ENCODE data around the gene TSG101. TPM values are rescaled to one million over a fixed set of nuclear protein-coding genes. Genes with fewer than 3 reads are reported as not detected.

The TSG101 gene, protein sequence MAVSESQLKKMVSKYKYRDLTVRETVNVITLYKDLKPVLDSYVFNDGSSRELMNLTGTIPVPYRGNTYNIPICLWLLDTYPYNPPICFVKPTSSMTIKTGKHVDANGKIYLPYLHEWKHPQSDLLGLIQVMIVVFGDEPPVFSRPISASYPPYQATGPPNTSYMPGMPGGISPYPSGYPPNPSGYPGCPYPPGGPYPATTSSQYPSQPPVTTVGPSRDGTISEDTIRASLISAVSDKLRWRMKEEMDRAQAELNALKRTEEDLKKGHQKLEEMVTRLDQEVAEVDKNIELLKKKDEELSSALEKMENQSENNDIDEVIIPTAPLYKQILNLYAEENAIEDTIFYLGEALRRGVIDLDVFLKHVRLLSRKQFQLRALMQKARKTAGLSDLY
- total RNA-seq (10 to 100 TPM; 42.5 to 45.7 TPM), polyA plus RNA-seq (10 to 100 TPM; 31.8 to 58.7 (median 35.8) TPM), total RNA-seq (14.6 to 44.8 (median 29.0) reads per million in 6 experiments)

DNA sequence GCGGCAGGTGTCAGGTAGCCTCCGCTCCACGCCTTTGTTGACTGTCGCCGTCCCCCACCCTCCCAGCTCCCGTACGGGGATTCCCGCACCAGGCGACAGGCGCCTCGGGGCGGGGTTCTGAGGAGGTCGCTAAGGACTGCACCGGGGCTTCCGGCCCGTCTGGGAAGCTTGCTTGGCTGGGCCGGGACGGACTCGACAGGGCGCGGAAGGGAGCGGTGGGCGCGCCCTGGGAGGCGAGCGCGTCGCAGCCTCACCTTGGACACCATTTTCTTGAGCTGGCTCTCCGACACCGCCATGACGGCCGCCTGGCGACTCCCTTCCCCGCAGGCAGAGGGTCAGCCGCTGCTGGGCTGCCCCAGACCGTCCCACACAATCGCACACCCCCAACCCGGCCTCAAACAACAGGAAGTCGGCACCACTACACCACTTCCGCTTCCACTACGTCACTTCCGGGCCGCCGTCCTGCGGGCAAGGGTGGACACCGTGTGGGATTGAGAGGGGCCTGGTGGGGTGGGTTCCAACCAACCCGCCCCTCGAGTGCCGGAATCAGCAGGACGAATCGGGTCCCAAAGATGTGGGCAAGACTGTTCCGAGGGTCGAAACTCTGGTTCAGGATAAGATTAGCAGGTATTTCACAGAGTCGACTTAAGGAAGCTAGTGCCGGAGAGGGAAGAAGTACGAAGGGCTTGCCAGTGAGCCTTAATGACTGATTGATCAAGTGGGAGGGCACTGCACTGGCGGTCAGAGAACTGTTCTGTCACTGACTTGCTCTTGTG is at the start of gene TSG101:
Gene TSG101, minus strand, starts transcription at position 422 of the 776 bp plus-strand sequence. Its CDS starts 126 bp downstream, at position 296.
- Mint-ChIP-seq H3K4me1 (peaks cover 27 to 62% (median 54%) of the 10 kb centered on the region in 4 donors), H3K36me3 (peaks cover 5 to 23% (median 6%) of the 10 kb centered on the region in 3 donors), H3K9me3 (peaks cover 0 to 3% (median 0%) of the 10 kb centered on the region in 9 donors), H3K27me3 (peaks cover 0 to 3% (median 0%) of the 10 kb centered on the region in 5 donors), H3K4me3 (peak within 1 kb of the TSS; percentile 98 to 100 (median 99)), H3K27ac (peak within 1 kb of the TSS; percentile 100)
- DNase-seq (peak; percentile 83 to 99 (median 90)), ATAC-seq (peak; percentile 85 to 86)
- POLR2A ChIA-PET = interaction anchor here (0.6 to 2.7 kb wide), 19 partner anchors 9 to 514 kb away, joined by 3 to 35 read pairs (median 5); partner anchors contain the start of genes GTF2H1, HPS5, LDHA and SERGEF

DNA sequence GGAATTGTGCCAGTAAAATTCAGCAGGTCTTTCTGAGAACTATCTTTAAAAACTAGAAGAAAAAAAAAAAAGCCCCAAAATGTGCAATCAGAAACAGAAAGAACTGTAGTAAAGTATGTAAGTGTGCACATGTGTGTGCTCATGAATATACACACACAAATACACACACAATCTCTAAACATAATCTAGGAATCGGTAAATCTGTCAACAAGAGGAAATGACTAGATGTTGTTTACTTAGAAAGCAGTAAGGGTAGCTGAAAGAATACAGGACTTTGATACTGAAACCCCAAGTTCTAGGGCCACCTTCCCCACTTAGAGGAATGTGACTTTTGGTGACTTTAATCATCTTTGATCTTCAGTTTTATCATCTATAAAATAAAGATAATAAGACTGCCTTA is 48.6 kb upstream of the TSG101 start:
- H3K9me3 Mint-ChIP-seq = no peaks in the 10 kb centered on the region
- H3K27me3 Mint-ChIP-seq = no peaks in the 10 kb centered on the region
- POLR2A ChIA-PET = no interaction called here
- DNase-seq (no peak), ATAC-seq (no peak)
- peaks cover 0 to 6% (median 2%) of the 10 kb centered on the region in 4 donors for H3K4me1 Mint-ChIP-seq
- no peak overlapping the region for H3K4me3 Mint-ChIP-seq
- H3K36me3 Mint-ChIP-seq = peaks cover 0 to 56% (median 12%) of the 10 kb centered on the region in 3 donors
- H3K27ac Mint-ChIP-seq = peak overlapping the region in 1 of 10 donors; percentile 17

DNA sequence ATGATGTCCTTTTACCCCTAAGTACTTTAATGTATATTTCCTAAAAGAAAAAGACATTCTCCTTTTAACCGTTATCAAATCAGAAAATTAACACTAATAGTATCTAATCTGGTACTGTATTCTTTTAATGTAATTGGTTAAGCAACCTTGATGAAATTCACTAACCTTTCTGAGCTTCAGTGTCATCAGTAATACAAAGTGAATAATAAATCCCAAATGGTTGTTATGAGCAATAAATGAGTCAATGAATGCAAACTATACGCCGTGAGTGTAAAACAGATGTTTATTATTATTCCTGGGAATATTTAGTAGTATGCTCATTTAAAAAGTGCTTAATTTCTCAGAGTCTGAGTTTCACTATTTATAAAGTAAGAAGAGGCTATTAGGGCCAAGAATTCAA is 40.3 kb upstream of the TSG101 start:
- H3K27me3 Mint-ChIP-seq = no peaks in the 10 kb centered on the region
- no peak overlapping the region for H3K4me3 Mint-ChIP-seq
- peaks cover 0 to 45% (median 6%) of the 10 kb centered on the region in 3 donors for H3K36me3 Mint-ChIP-seq
- POLR2A ChIA-PET = no interaction called here
- H3K9me3 Mint-ChIP-seq = no peaks in the 10 kb centered on the region
- H3K27ac Mint-ChIP-seq = peak overlapping the region in 1 of 10 donors; percentile 56
- peaks cover 0 to 1% (median 0%) of the 10 kb centered on the region in 4 donors for H3K4me1 Mint-ChIP-seq
- ATAC-seq (no peak), DNase-seq (no peak)

DNA sequence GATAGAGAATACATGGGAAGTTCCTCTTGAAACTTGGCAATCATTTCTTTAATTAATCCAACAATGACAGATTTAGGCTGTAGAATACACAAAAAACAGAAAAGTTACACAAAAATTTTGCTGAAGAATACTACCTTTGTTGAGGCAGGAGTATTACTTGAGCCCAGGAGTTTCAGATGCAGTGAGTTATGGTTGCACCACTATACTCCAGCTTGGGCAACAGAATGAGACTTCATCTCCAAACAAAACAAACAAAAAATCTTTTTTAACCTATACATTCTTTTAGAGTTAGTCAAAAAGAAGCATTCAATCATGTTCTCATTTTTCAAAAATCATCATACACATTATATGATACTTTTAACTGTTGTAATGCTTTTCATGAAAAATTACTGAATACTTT is 39.7 kb upstream of the TSG101 start:
- no peaks in the 10 kb centered on the region for H3K9me3 Mint-ChIP-seq
- H3K36me3 Mint-ChIP-seq = peaks cover 0 to 39% (median 6%) of the 10 kb centered on the region in 3 donors
- POLR2A ChIA-PET = no interaction called here
- no peak for DNase-seq
- H3K27ac Mint-ChIP-seq = no peak overlapping the region
- ATAC-seq = no peak
- no peak overlapping the region for H3K4me3 Mint-ChIP-seq
- H3K4me1 Mint-ChIP-seq = peaks cover 0 to under 1% (median 0%) of the 10 kb centered on the region in 4 donors
- no peaks in the 10 kb centered on the region for H3K27me3 Mint-ChIP-seq

DNA sequence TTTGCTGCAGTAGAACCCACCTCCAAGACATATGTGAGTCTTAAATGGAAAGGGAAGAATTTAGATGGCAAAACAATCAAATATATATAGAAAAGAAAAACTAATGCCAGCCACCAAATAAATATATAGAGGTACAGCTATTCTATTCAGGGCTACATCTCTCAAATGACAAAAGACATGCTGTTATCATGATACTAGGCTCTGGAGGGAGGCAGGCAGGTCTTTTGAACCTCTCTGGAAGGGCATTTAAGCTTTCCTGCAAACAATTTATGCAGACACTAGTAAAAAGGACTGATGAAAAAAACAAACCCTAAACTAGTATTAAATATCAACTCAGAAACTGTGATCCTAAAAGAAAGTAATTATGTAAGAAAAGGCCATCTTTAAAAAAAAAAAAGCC is 37.4 kb upstream of the TSG101 start:
- ATAC-seq = no peak
- Mint-ChIP-seq H3K36me3 (peaks cover 0 to 34% (median 6%) of the 10 kb centered on the region in 3 donors), H3K4me3 (no peak overlapping the region), H3K4me1 (no peaks in the 10 kb centered on the region), H3K27ac (peak overlapping the region in 1 of 10 donors; percentile 61), H3K9me3 (no peaks in the 10 kb centered on the region), H3K27me3 (no peaks in the 10 kb centered on the region)
- no peak for DNase-seq
- POLR2A ChIA-PET = no interaction called here

DNA sequence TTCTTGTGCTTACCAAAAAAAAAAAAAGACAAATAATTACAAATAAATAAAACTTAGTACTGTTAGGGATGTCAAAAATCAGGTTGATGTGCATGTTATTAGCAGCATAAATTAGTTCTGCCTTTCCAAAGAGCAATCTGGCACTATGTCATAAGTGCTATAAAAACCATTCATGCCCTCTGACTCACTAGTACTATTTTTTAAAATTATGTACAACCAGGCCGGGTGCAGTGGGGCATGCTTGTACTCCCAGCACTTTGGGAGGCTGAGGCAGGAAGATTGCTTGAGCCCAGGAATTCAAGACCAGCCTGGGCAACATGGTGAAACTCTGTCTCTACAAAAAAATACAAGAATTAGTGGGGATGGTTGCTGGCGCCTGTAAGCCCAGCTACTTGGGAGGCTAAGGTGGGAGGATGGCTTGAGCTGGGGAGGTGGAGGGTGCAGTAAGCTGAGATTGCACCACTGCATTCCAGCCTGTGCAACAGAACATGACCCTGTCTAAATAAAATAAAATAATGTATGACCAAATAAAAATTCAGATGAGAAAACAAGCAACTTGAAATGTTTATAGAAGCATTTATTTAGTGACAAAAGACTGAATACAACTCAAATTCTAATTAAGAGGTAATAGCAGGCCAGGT is 36.5 kb upstream of the TSG101 start:
- POLR2A ChIA-PET = no interaction called here
- Mint-ChIP-seq H3K4me3 (no peak overlapping the region), H3K27ac (peak overlapping the region in 1 of 10 donors; percentile 7), H3K27me3 (no peaks in the 10 kb centered on the region), H3K36me3 (peaks cover 0 to 35% (median 6%) of the 10 kb centered on the region in 3 donors), H3K4me1 (no peaks in the 10 kb centered on the region), H3K9me3 (no peaks in the 10 kb centered on the region)
- ATAC-seq (no peak), DNase-seq (no peak)

DNA sequence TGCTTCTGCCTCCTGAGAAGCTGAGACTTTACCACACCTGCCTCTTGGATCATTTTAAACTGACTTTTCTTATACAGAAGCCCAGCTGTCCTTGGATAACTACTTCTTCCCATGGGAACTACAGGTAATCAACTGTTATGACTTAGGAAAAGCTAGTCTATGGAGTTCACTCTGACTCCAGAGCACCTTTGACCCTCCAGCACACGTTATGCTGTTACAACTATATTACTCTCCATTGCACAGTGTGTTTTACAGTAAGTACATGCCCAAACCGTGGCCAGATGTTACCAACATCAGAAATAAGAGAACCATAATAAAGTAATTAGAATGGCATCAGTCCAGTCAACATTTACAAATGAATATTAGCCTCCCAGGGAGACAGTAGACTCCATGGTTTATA is 21.3 kb upstream of the TSG101 start:
- no peaks in the 10 kb centered on the region for H3K9me3 Mint-ChIP-seq
- POLR2A ChIA-PET = no interaction called here
- peaks cover 0 to 31% (median 0%) of the 10 kb centered on the region in 3 donors for H3K36me3 Mint-ChIP-seq
- H3K4me3 Mint-ChIP-seq = no peak overlapping the region
- no peak for ATAC-seq
- no peak overlapping the region for H3K27ac Mint-ChIP-seq
- H3K27me3 Mint-ChIP-seq = no peaks in the 10 kb centered on the region
- peaks cover 0 to 2% (median 0%) of the 10 kb centered on the region in 4 donors for H3K4me1 Mint-ChIP-seq
- no peak for DNase-seq

DNA sequence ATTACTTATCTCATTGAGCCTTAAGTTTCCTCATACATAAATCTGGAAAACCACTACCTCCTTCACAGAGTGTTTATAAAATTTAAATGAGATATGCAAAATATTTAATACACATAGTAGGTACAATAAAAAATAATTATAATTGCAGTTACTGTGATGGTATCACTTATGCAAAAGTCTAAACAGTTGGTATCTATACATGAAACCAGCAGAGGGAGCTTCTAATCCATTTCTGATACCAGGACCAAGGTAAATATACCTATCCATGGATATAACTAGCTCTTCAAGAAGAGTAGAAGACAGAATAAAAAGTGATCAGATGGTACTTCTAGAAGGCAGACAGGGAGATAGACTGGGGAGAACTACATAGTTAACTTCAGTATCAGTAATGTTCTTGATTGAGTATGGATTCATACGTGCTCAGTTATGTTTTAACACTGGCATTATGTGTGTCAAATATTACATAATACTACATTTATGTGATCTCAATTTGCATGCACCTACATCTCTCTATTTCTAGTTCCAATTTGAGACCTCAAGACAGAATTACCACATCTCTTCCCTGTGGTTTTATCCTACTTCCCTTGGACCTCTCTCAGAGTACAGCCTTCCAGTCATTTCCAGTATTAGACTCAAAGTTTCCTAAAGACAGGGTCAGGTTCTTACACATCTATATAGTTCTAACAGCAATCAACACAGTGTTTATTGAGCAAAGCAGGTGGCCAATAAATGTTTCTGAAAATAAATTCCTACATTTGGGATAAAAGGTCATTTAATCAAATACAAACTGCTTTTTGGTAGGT is 13.7 kb upstream of the TSG101 start:
- POLR2A ChIA-PET = interaction anchor here (0.6 to 0.9 kb wide), 2 partner anchors 14 to 53 kb away, joined by 3 to 4 read pairs; no protein-coding TSS in a partner anchor
- DNase-seq = peak in 3 of 10 donors; percentile 39 to 56 (median 49)
- Mint-ChIP-seq H3K36me3 (peaks cover 0 to 8% (median 0%) of the 10 kb centered on the region in 3 donors), H3K27me3 (no peaks in the 10 kb centered on the region), H3K27ac (peak overlapping the region in 2 of 10 donors; percentile 45 to 47), H3K9me3 (no peaks in the 10 kb centered on the region), H3K4me3 (no peak overlapping the region), H3K4me1 (peaks cover 0 to 2% (median 0%) of the 10 kb centered on the region in 4 donors)
- ATAC-seq = peak; percentile 70 to 78

DNA sequence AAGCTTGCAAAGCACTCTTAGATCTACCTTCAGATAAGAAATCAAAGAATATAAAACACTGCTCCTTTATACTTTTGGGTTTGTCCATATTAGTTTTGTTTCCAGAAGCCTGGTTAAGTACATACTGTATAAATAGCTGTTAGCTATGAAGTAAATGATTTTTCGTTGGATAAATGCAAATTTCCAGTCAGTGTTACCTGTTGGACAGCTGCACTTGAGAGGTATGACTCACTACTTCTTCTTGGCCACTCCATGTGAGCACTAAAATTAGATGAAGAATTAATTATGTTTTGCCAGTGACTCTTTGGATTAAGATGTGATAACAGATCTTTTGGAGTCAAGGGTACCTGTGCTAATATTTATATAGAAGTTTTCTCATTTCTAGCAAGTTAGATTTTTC is 9.5 kb upstream of the TSG101 start:
- DNase-seq (no peak), ATAC-seq (no peak)
- Mint-ChIP-seq H3K36me3 (peaks cover 0 to 6% (median 0%) of the 10 kb centered on the region in 3 donors), H3K9me3 (no peaks in the 10 kb centered on the region), H3K4me3 (no peak overlapping the region), H3K27me3 (no peaks in the 10 kb centered on the region), H3K27ac (no peak overlapping the region), H3K4me1 (no peaks in the 10 kb centered on the region)
- POLR2A ChIA-PET = interaction anchor here (2.1 kb wide), 1 partner anchor 10 kb away, joined by 10 read pairs; the partner anchor contains the start of gene TSG101

DNA sequence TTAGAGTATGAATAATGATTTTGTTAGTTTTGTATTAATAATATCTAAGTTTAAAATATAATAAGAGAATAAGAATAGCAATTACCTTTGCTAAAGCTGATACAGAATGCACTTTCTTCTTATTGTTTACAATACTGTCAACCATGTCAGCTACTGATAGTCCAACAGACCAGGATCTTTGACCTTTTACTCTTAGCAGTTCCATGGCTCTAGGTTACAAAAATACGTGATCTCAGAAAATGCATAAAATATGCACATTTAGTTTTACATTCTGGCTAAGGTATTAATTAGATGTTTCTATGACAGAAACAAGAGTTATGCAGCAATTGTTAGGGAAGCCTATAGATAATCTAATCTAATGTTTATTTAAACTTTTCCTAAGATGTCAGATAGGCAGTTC is 7.5 kb upstream of the TSG101 start:
- Mint-ChIP-seq H3K9me3 (no peaks in the 10 kb centered on the region), H3K27ac (no peak overlapping the region), H3K27me3 (no peaks in the 10 kb centered on the region), H3K36me3 (peaks cover 0 to 6% (median 0%) of the 10 kb centered on the region in 3 donors), H3K4me3 (no peak overlapping the region), H3K4me1 (peaks cover 0 to 6% (median 1%) of the 10 kb centered on the region in 4 donors)
- DNase-seq (no peak), ATAC-seq (no peak)
- POLR2A ChIA-PET = no interaction called here

DNA sequence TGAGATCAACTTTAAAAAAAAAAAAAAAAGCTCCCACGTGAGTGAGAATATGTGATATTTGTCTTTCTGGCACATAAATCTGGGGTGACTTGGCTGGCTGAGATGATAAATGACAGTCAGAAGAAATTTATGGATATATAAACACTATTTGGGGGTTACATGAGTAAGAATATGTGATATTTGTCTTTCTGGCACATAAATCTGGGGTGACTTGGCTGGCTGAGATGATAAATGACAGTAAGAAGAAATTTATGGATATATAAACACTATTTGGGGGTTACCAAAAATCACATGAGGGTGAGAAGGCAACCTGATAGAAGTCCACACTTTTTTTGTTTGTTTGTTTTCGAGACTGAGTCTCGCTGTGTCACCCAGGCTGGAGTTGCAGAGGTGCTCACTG is 6.6 kb upstream of the TSG101 start:
- POLR2A ChIA-PET = interaction anchor here (0.6 kb wide), 1 partner anchor 194 kb away, joined by 3 read pairs; no protein-coding TSS in a partner anchor
- Mint-ChIP-seq H3K4me1 (peaks cover 0 to 11% (median 3%) of the 10 kb centered on the region in 4 donors), H3K4me3 (no peak overlapping the region), H3K36me3 (peaks cover 0 to 6% (median 0%) of the 10 kb centered on the region in 3 donors), H3K27ac (peak overlapping the region in 3 of 10 donors; percentile 6 to 27 (median 22)), H3K9me3 (no peaks in the 10 kb centered on the region), H3K27me3 (no peaks in the 10 kb centered on the region)
- ATAC-seq (no peak), DNase-seq (no peak)

Measured in naive thymus-derived CD8-positive, alpha-beta T cell (primary cell).